WTC11 (cell line): ENCODE results near the gene ZNF799.

ENCODE experiments used
- E2F1 ChIP-seq: sonication (generic); formaldehyde crosslinking; IDR thresholded peaks from 2 replicates; pipeline ENCODE4 v1.8.0; 2022; ENCODE audit warnings: mild to moderate bottlenecking, missing genetic modification reagents
- TF ChIP-seq, protein P1 (sequence below): fragments of 200-600 bp; IDR thresholded peaks from 2 replicates; pipeline ENCODE4 v1.8.0; 2022; ENCODE audit warnings: antibody characterized with exemption

DNA sequence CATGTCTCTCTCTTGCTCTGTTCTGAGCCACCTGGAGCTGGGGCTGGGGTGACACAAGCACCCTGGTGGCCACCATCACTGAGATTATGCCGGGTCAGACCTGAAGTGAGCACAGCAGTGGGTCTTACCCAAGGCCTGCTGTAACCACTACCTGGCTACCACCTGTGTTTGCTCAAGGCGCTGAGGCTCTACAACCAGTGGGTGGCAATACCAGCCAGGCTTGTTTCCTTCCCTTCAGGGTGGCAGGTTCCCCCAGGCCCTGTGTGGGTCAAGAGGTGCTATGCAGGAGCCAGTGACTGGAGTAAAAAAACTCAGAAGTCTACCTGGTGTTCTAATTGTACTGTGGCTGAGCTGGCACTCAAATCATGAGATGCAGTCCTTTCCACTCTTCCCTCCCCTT lies 47.7 kb upstream of the ZNF799 start:
- TF ChIP-seq, protein P1, sequence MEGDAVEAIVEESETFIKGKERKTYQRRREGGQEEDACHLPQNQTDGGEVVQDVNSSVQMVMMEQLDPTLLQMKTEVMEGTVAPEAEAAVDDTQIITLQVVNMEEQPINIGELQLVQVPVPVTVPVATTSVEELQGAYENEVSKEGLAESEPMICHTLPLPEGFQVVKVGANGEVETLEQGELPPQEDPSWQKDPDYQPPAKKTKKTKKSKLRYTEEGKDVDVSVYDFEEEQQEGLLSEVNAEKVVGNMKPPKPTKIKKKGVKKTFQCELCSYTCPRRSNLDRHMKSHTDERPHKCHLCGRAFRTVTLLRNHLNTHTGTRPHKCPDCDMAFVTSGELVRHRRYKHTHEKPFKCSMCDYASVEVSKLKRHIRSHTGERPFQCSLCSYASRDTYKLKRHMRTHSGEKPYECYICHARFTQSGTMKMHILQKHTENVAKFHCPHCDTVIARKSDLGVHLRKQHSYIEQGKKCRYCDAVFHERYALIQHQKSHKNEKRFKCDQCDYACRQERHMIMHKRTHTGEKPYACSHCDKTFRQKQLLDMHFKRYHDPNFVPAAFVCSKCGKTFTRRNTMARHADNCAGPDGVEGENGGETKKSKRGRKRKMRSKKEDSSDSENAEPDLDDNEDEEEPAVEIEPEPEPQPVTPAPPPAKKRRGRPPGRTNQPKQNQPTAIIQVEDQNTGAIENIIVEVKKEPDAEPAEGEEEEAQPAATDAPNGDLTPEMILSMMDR, result no peak
- TF ChIP-seq E2F1 (CRISPR knock-in tag), result no peak
